ENCODE results near the gene TXNDC11.
A peak's percentile ranks its signal among the peaks of the same experiment; 100 is the strongest.

The TXNDC11 gene

GRCh38 chr16:11673091-11674000 is 69.3 kb downstream of the TXNDC11 start:
- no peak for DNase-seq

GRCh38 chr16:11672206-11673090 is 70.2 kb downstream of the TXNDC11 start:
- peak; percentile 46 for DNase-seq

- no peak for DNase-seq
Observed at GRCh38 chr16:11671676-11672075, 71.0 kb downstream of the TXNDC11 start.

- no peak for DNase-seq
Observed at GRCh38 chr16:11671271-11671670, 71.4 kb downstream of the TXNDC11 start.

- peak; percentile 46 for DNase-seq
Observed at GRCh38 chr16:11670171-11671131, 72.2 kb downstream of the TXNDC11 start.

GRCh38 chr16:11669380-11670146 is 73.1 kb downstream of the TXNDC11 start:
- no peak for DNase-seq

- no peak for DNase-seq
Observed at GRCh38 chr16:11668623-11669379, 73.9 kb downstream of the TXNDC11 start.

GRCh38 chr16:11667824-11668622 is 74.6 kb downstream of the TXNDC11 start, which contains the start of gene SNN:
Gene SNN, plus strand, starts transcription at chr16:11668455. Its CDS starts 7,605 bp downstream, at chr16:11676060.
- DNase-seq = peak; percentile 87

GRCh38 chr16:11667221-11667823 is 75.3 kb downstream of the TXNDC11 start:
- DNase-seq = no peak

GRCh38 chr16:11666103-11667055 is 76.3 kb downstream of the TXNDC11 start:
- no peak for DNase-seq

GRCh38 chr16:11665071-11665491 is 77.6 kb downstream of the TXNDC11 start:
- no peak for DNase-seq

GRCh38 chr16:11662582-11662981 is 80.1 kb downstream of the TXNDC11 start:
- no peak for DNase-seq

- DNase-seq = no peak
Observed at GRCh38 chr16:11660565-11660964, 82.1 kb downstream of the TXNDC11 start.

- no peak for DNase-seq
Observed at GRCh38 chr16:11658896-11659708, 83.6 kb downstream of the TXNDC11 start.

GRCh38 chr16:11657556-11657955 is 85.1 kb downstream of the TXNDC11 start:
- DNase-seq = no peak

- DNase-seq = no peak
Observed at GRCh38 chr16:11655655-11656054, 87.0 kb downstream of the TXNDC11 start.

GRCh38 chr16:11651796-11652195 is 90.9 kb downstream of the TXNDC11 start:
- no peak for DNase-seq

All from activated CD4-positive, alpha-beta T cell treated with anti-CD3 and anti-CD28 coated beads, Interleukin-2, amount 50 U/mL, for 16 hours (primary cell).